Measurements from ENCODE around the gene FYCO1.

FYCO1 gene

DNA sequence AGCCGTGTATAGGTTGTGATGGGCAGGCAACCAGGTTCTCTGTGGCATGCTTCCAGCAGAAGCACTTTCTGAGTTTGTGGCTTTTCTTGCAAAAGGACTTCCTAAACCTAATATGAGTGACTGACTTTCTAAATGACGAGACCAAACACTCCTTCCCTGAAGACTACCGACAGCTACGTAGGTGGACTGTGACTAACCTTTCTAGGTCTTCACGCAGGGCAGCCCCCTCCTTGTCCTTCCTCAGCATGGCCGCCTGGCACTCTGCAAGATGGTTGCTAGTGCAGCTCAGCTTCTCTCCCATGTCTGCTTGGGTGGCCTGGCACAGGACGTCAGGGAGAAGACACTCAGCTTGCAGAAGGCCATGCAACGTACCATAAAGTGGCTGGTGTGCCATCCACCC, 31.5 kb downstream of the FYCO1 start:
- no peak for DNase-seq

DNA sequence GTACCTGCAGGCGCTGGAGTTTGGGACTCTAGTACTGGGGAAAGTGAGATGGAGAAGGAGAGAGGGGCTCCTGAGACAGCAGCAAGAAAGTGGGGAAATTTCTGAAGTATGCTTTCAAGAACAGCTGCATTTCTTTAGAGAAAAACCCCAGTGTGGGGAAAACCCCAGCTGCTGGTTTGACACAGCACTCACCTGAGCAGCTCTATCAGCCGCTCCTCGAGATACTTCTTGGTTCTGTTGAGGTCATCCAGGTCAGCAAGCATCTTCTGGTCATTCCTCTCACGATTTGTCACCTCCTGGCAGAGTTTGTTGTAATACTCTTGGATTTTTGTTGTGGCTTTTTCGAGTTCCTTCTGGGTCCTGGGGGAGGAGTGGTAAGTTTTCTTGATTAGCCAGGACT, 33.6 kb downstream of the FYCO1 start:
- no peak for DNase-seq

GRCh38 chr3:45960289-45960688, 35.3 kb downstream of the FYCO1 start:
- DNase-seq = no peak

DNA sequence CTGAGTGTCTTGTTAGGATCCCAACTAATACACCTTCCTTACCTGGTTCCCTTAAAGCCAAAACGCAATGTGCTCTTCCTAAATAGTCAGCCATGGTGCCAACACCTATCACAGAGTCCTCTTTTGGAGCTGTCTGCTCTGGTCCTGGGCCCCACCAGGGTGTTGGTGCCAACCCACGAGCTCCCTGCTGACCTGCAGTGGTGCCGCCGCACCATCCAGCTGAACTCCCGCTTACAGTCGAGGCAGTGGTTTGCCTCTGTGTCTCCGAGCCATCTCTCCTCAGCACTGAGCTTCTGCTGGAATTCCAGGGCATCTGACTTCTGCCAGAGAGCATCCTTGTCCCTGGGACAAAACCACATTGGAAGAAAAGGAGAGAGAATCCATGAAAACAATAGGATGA, 36.4 kb downstream of the FYCO1 start:
- DNase-seq = no peak

DNA sequence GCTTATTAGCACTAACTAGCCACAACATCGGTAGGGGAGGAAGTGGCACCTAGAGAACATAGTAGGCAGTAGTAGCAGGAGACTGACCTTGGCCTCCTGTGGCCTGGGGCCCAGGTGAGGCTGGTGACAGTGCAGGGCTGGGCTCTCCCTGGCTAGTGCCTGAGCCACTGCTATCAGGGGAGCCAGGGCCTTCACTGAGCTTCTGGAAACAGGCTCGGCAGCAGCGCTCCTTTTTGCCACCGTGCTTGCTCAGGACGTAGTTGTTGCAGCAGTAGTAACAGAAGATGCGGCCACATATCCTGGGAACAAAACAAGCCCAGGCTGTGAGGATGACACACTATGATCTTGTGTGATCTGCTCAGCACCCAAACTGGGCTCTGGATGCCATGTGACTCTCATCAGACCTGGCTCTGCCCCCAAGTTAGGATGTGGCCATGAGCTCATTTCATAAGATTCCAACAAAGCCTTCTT, 37.3 kb downstream of the FYCO1 start:
- DNase-seq = peak; percentile 37

GRCh38 chr3:45957586-45957985, 38.0 kb downstream of the FYCO1 start:
- DNase-seq = no peak

GRCh38 chr3:45955706-45956105, 39.9 kb downstream of the FYCO1 start:
- DNase-seq = no peak

DNA sequence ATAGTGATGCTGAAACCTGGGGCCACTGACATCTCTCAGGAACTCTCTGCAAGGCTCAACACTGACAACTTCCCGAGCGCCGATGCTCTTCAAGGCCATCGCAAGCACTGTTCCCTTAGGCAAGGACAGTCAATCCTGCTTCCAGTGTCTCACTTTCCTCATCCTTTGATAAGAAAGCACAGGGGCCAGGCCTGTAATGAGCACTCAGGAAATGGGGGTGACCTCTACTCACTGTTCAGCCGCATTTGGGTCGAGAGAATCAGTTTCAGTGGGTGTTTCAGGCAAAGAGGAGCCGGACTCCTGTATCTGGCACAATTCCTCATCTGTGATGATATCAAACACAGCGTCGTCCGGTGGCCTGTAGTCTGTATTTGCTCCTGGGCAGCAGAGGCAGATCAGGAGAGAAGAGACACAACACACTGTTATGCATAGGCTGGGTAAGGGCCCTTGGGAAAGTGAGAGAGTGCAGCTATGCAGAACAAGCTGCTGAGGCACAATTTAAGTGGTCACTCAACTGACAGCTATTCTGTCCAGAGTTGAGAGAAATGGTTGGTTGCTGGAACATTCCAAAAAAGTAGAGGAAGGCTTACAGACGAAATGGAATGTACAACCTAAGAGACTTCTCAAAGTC, 40.5 kb downstream of the FYCO1 start:
- DNase-seq = no peak

DNA sequence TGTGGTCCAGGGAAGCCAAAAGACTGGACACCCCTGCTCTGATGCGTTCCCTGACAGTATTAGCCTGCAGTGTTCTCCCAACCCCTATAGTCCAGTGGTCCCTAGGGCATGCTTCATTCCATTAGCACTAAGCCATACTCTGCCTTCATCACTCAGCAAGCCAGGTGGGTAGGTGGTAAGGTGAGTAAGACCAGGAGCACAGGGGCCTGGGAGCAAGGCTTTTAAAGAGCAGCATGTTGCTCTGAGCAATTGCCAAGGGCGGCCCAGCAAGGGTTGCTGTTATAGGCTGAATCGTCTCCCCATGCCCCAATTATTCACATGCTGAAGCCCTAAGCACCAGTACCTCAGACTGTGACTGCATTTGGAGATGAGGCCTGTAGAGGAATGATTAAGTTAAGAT, 41.3 kb downstream of the FYCO1 start:
- no peak for DNase-seq

GRCh38 chr3:45953536-45953935, 42.1 kb downstream of the FYCO1 start:
- no peak for DNase-seq

DNA sequence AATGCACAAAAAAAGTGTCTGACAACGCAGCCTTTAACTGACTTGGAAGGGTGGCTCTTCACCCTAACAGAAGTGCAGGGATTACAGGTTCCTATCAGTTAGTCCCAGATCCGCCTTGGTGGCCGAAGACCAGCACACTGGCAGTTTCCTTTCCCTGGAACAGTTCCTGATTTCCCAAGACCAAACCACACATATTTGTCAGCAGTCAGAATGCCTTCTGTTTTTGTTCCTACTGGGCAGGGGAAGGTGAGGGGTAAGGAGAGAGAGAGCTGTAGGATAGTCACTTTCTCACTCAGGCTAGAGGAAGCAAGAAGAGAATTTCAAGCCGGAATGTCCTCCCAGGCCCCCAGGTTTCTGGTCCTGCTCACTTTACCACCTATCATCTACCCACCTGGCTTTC, 43.2 kb downstream of the FYCO1 start:
- DNase-seq = no peak

GRCh38 chr3:45951946-45952345, 43.7 kb downstream of the FYCO1 start:
- no peak for DNase-seq

DNA sequence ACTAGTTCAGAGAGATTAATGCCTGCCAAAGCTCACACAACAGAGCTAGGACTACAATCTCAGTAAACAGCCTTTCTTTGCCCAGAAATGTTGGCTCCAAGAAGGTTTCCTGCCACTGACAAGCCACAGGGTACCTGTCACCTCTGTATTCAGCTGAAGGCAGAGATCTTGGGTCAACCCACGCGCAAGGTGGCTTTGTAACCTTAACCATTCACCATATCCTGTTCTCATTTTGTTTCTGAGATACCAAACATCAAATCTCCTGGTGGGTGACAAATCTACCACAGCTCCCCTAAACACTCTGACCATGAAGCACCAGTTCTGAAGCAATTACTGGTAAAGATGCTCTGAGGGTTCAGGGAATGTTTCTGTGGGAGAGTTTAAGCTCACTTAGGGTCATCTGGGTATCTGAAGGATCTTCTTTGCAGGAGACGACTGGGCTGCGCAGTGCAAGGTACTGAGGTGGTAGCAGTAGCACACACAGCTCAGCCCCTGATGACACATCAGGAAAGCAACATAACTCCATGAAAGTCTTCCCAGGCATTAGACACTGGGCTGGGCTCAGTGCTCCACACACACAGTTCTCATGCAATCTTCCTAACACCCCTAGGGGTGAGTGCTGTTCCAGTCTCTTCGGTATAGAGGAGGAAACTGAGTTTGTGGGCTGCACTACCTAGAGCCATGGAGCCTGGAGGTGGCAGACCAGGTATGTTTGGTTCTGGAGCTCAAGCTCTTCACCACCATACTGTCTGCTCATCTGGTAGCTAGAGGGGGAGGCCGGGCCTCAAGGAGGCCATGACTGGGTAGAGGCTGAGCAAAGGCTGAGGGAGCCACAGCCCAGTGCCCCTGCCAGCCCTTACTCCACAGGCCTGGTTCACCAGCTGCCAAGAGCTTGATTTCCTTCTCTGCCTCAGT, 44.7 kb downstream of the FYCO1 start:
- DNase-seq = no peak

GRCh38 chr3:45950131-45950530, 45.5 kb downstream of the FYCO1 start:
- DNase-seq = no peak

GRCh38 chr3:45949432-45949831, 46.2 kb downstream of the FYCO1 start:
- DNase-seq = no peak

GRCh38 chr3:45948881-45949280, 46.7 kb downstream of the FYCO1 start:
- DNase-seq = no peak

- peak; percentile 75 for DNase-seq
Measured at GRCh38 chr3:45948311-45948781, 47.3 kb downstream of the FYCO1 start.

GRCh38 chr3:45947361-45947760, 48.3 kb downstream of the FYCO1 start:
- peak; percentile 28 for DNase-seq

- DNase-seq = no peak
Measured at GRCh38 chr3:45946875-45947274, 48.7 kb downstream of the FYCO1 start.

DNA sequence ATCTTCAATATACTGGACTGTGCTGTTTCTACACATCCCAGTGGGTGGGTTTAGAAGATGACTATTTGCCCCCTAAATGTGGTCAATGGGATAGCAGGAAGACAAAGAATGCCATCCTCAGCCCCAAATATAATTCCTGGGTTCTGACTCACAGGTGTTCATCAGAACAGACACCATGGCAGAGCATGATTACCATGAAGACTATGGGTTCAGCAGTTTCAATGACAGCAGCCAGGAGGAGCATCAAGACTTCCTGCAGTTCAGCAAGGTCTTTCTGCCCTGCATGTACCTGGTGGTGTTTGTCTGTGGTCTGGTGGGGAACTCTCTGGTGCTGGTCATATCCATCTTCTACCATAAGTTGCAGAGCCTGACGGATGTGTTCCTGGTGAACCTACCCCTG, 49.3 kb downstream of the FYCO1 start:
- DNase-seq = peak; percentile 15

GRCh38 chr3:45944830-45945620, 50.6 kb downstream of the FYCO1 start:
- no peak for DNase-seq

GRCh38 chr3:45943207-45943846, 52.3 kb downstream of the FYCO1 start, which contains the start of gene CXCR6:
CXCR6 (plus strand) TSS chr3:45943464; CDS start chr3:45946482, 3,018 bp downstream.
- peak; percentile 32 for DNase-seq

Data from fibroblast of skin of abdomen (primary cell).